HepG2 (cell line): ENCODE measurements around the gene RBM41. TPM values are rescaled to one million over a fixed set of nuclear protein-coding genes. Genes with fewer than 3 reads are reported as not detected.

ENCODE experiments used
- ATAC-seq: fragments of 200-7000 bp; cut with Tn5 transposase; 3 replicates; pipeline ENCODE4 v1.9.1; 2020; ENCODE audit warnings: mild to moderate bottlenecking, moderate library complexity
- BruUV-seq: library from RNA; stranded (reverse); fragments of 400-500 nt; replicated peaks from 2 replicates; lab custom pipeline; 2021; lab: Mats Ljungman, UMichigan
- CTCF ChIA-PET: fragments of 300-600 bp; formaldehyde crosslinking; extraction: SDS; loops from one replicate; lab custom pipeline; 2021; ENCODE audit warnings: low total read pairs, inconsistent platforms, low intra/inter-chr PET ratio; lab: Yijun Ruan, JAX
- POLR2A ChIA-PET: fragments of 350-600 bp; sonication (Branson Sonifier 250); formaldehyde crosslinking; loops from one replicate; lab custom pipeline; 2020; ENCODE audit warnings: antibody characterized with exemption, inconsistent platforms; lab: Yijun Ruan, JAX
- DNase-seq: peaks from one replicate; pipeline ENCODE4 v3.0.0-alpha.2; 2015; ENCODE audit warnings: low spot score
- FAIRE-seq: peaks from 3 replicates; lab custom pipeline; 2011; peaks lifted over from hg19 to GRCh38; lab: Jason Lieb, UNC
- H2AFZ ChIP-seq: one replicate; pipeline ENCODE4 v1.6.1; 2011; ENCODE audit warnings: low read length, inconsistent platforms
- H3K27ac ChIP-seq: fragments of 300-600 bp; 3 replicates; pipeline ENCODE4 v1.8.0; 2011; ENCODE audit warnings: mixed run types, mild to moderate bottlenecking, mixed read lengths, low read length, inconsistent platforms; ENCODE audit not compliant: insufficient read depth; ENCODE audit errors: extremely low read length
- H3K27me3 ChIP-seq, 2 experiments: fragments of 200-600 bp in 1 of 2; 2 replicates in 1 of 2; 3 replicates in 1 of 2; pipeline versions ENCODE4 v1.6.0 to v1.8.0; 2011; ENCODE audit warnings: low read length in 2 of 2, mild to moderate bottlenecking in 2 of 2, moderate library complexity in 2 of 2, inconsistent platforms in 1 of 2; ENCODE audit not compliant: insufficient read depth in 2 of 2, control insufficient read depth in 1 of 2
- H3K36me3 ChIP-seq, 2 experiments: fragments of 200-600 bp in 1 of 2; replicated peaks in 1 of 2; 2 replicates in 1 of 2; 3 replicates in 1 of 2; pipeline versions ENCODE4 v1.5.1 to v1.8.0; 2011; ENCODE audit warnings: low read length in 2 of 2, inconsistent platforms in 1 of 2; ENCODE audit not compliant: insufficient read depth in 2 of 2, control insufficient read depth in 1 of 2
- H3K4me1 ChIP-seq: 2 replicates; pipeline ENCODE4 v1.5.1; 2012; ENCODE audit warnings: low read length, inconsistent platforms; ENCODE audit not compliant: insufficient read depth
- H3K4me2 ChIP-seq: 2 replicates; pipeline ENCODE4 v1.6.0; 2011; ENCODE audit warnings: low read depth, low read length, inconsistent platforms
- H3K4me3 ChIP-seq, 3 experiments: fragments of 200-600 bp in 1 of 3; sonication (generic), shearing (Covaris generic) in 1 of 3; replicated peaks in 1 of 3; 2 replicates each; pipeline ENCODE4 v1.5.1; 2011 to 2016; ENCODE audit warnings: low read length in 3 of 3, inconsistent platforms in 2 of 3, low read depth in 2 of 3, mild to moderate bottlenecking in 2 of 3, control low read depth in 1 of 3, mixed read lengths in 1 of 3; ENCODE audit not compliant: insufficient read depth in 1 of 3
- H3K79me2 ChIP-seq: one replicate; pipeline ENCODE4 v1.6.1; 2011; ENCODE audit warnings: low read length, inconsistent platforms; ENCODE audit not compliant: insufficient read depth
- H3K9ac ChIP-seq: 2 replicates; pipeline ENCODE4 v1.6.0; 2011; ENCODE audit warnings: mild to moderate bottlenecking, low read depth, low read length, inconsistent platforms; ENCODE audit not compliant: insufficient read depth
- H3K9me3 ChIP-seq: 2 replicates; pipeline ENCODE4 v1.5.1; 2012; ENCODE audit warnings: mild to moderate bottlenecking, low read length
- H4K20me1 ChIP-seq: 2 replicates; pipeline ENCODE4 v1.6.0; 2011; ENCODE audit warnings: inconsistent platforms, mild to moderate bottlenecking, low read length, moderate library complexity; ENCODE audit not compliant: insufficient read depth
- ARNT2 ChIP-seq: sonication (generic); formaldehyde crosslinking; IDR thresholded peaks from 2 replicates; pipeline ENCODE4 v1.8.0; 2022; ENCODE audit warnings: mild to moderate bottlenecking, low read depth, missing genetic modification reagents, moderate library complexity
- BORCS8-MEF2B ChIP-seq: sonication (generic); formaldehyde crosslinking; IDR thresholded peaks from 2 replicates; pipeline ENCODE4 v1.8.0; 2022; ENCODE audit warnings: mild to moderate bottlenecking, missing genetic modification reagents
- CCDC6 ChIP-seq: sonication (generic); formaldehyde crosslinking; IDR thresholded peaks from 2 replicates; pipeline ENCODE4 v1.8.1; 2022; ENCODE audit warnings: mild to moderate bottlenecking, missing genetic modification reagents, moderate library complexity
- FOXA1 ChIP-seq, 2 experiments: fragments of 450-650 bp in 1 of 2; sonication (generic) in 1 of 2; formaldehyde crosslinking in 1 of 2; IDR thresholded peaks; 2 replicates each; pipeline versions ENCODE4 v1.4.0 to v1.6.1; 2016 to 2020; ENCODE audit warnings: missing genetic modification reagents in 1 of 2
- GLMP ChIP-seq: sonication (generic); formaldehyde crosslinking; IDR thresholded peaks from 2 replicates; pipeline ENCODE4 v1.9.0; 2021; ENCODE audit warnings: missing genetic modification reagents, mild to moderate bottlenecking, borderline replicate concordance
- RNF219 ChIP-seq: sonication (generic); formaldehyde crosslinking; IDR thresholded peaks from 2 replicates; pipeline ENCODE4 v1.5.0; 2020; ENCODE audit warnings: mild to moderate bottlenecking, missing genetic modification reagents
- TCF7L2 ChIP-seq: IDR thresholded peaks from 2 replicates; pipeline ENCODE4 v1.6.1; 2011; ENCODE audit warnings: mild to moderate bottlenecking, low read depth, low read length, moderate library complexity
- THAP7 ChIP-seq: sonication (generic); formaldehyde crosslinking; IDR thresholded peaks from 2 replicates; pipeline ENCODE4 v1.8.1; 2023; ENCODE audit warnings: mild to moderate bottlenecking, missing genetic modification reagents
- ZNF512B ChIP-seq: sonication (generic); formaldehyde crosslinking; IDR thresholded peaks from 2 replicates; pipeline ENCODE4 v1.5.1; 2020; ENCODE audit warnings: missing genetic modification reagents, mild to moderate bottlenecking, borderline replicate concordance
- ZNF629 ChIP-seq: sonication (generic); formaldehyde crosslinking; conservative IDR thresholded peaks from 2 replicates; pipeline ENCODE4 v1.5.0; 2020; ENCODE audit warnings: missing genetic modification reagents
- ZNF775 ChIP-seq: sonication (generic); formaldehyde crosslinking; IDR thresholded peaks from 2 replicates; pipeline ENCODE4 v1.4.0; 2020; ENCODE audit warnings: missing genetic modification reagents, mild to moderate bottlenecking, moderate library complexity, borderline replicate concordance
- ZNF891 ChIP-seq: sonication (generic); formaldehyde crosslinking; IDR thresholded peaks from 2 replicates; pipeline ENCODE4 v1.5.0; 2020; ENCODE audit warnings: mild to moderate bottlenecking, missing genetic modification reagents
- ZSCAN30 ChIP-seq: sonication (generic); formaldehyde crosslinking; IDR thresholded peaks from 2 replicates; pipeline ENCODE4 v1.5.0; 2020; ENCODE audit warnings: mild to moderate bottlenecking, missing genetic modification reagents
- WGBS: methylation state at CpG from one replicate; pipeline ENCODE4 v1.1.6; 2017; ENCODE audit warnings: low lambda C conversion rate; 5-methylcytosine and 5-hydroxymethylcytosine counted together
- in situ Hi-C: cut with HindIII; loops from 2 replicates; pipeline ENCODE4 v1.10.0; 2017; ENCODE audit warnings: low pct_unique_long_range_greater_than_20kb; ENCODE audit not compliant: extremely low pct_ligation_motif_present
- intact Hi-C: fragments of 100-400 bp; cut with micrococcal nuclease; formaldehyde crosslinking; loops from one replicate; pipeline ENCODE4 v1.10.0; 2022; ENCODE audit not compliant: unreplicated experiment
- polyA plus RNA-seq, 8 experiments: library from polyadenylated mRNA; depleted of rRNA in 3 of 8; stranded (reverse) in 7 of 8; unstranded in 1 of 8; fragments of >200 nt; fragmentation: Illumina TruSeq in 4 of 8; extraction: Trizol in 4 of 8; gene quantifications; 2 replicates each; pipeline versions ENCODE4 v1.2.1 to v1.2.3, GENCODE V29; 2011 to 2016; ENCODE audit warnings: low read depth in 4 of 8, missing spikeins in 1 of 8, mixed read lengths in 1 of 8; ENCODE audit not compliant: insufficient read depth in 1 of 8
- total RNA-seq, 5 experiments: library from RNA; depleted of rRNA; stranded (reverse); fragments of >200 nt; fragmentation: Illumina TruSeq; extraction: Trizol; gene quantifications; 2 replicates each; pipeline ENCODE4 v1.2.3, GENCODE V29; 2016; ENCODE audit warnings: low read depth in 1 of 5

The RBM41 gene
- total and polyA plus RNA-seq, 2 of the 13 experiments (the other 11 are each of a cell fraction or from before 2014, with no cell fraction given): 6.5 to 15.4 TPM

- intact Hi-C loops (no loop called here), in situ Hi-C loops (no loop called here)
- Histone ChIP-seq H3K27ac (no peak overlapping the region), H3K4me3 (no peak overlapping the region), H4K20me1 (no peaks in the 10 kb centered on the region), H3K9me3 (no peaks in the 10 kb centered on the region), H3K79me2 (no peaks in the 10 kb centered on the region), H3K4me2 (no peak overlapping the region), H2AFZ (no peak overlapping the region), H3K9ac (no peak overlapping the region), H3K27me3 (no peaks in the 10 kb centered on the region), H3K36me3 (no peaks in the 10 kb centered on the region), H3K4me1 (no peaks in the 10 kb centered on the region)
- no peak for TF ChIP-seq GLMP (CRISPR knock-in tag)
- TF ChIP-seq ZNF775 (CRISPR knock-in tag): no peak
- TF ChIP-seq FOXA1 (IDR thresholded peaks at IDR 0.05): no peak
- no peak for TF ChIP-seq FOXA1 (CRISPR knock-in tag; IDR thresholded peaks at IDR 0.05)
- TF ChIP-seq ZNF512B (CRISPR knock-in tag): no peak
- TF ChIP-seq ZNF629 (CRISPR knock-in tag): no peak
- no peak for TF ChIP-seq RNF219 (CRISPR knock-in tag)
- no peak for TF ChIP-seq THAP7 (CRISPR knock-in tag)
- no peak for TF ChIP-seq ARNT2
- no peak for TF ChIP-seq TCF7L2
- no peak for TF ChIP-seq CCDC6 (CRISPR knock-in tag)
- TF ChIP-seq ZSCAN30 (CRISPR knock-in tag): no peak
- no peak for TF ChIP-seq BORCS8-MEF2B (CRISPR knock-in tag)
- TF ChIP-seq ZNF891 (CRISPR knock-in tag): no peak
- WGBS: 0% methylated on average over 1 of the region's 1 CpG
- ChIA-PET CTCF (no interaction called here), POLR2A (no interaction called here)
- no TSS peak for BruUV-seq
- ATAC-seq (no peak), FAIRE-seq (no peak), DNase-seq (no peak)
Observed at GRCh38 chrX:107047622-107048021, 71.0 kb downstream of the RBM41 start.
